Activated CD8-positive, alpha-beta T cell treated with anti-CD3 and anti-CD28 coated beads for 36 hours (primary cell): Measurements from ENCODE around the gene TCF4. TPM values are rescaled to one million over a fixed set of nuclear protein-coding genes. Genes with fewer than 3 reads are reported as not detected.

Experiments
- ATAC-seq: fragments of 200-7000 bp; cut with Tn5 transposase; one replicate; pipeline ENCODE4 v1.10.0; 2021; ENCODE audit warnings: mild to moderate bottlenecking, moderate library complexity
- CTCF ChIA-PET: fragments of 350-600 bp; sonication (Branson Sonifier 250); formaldehyde crosslinking; loops from one replicate; lab custom pipeline; 2021; ENCODE audit warnings: antibody characterized with exemption; lab: Charles Lee
- POLR2A ChIA-PET: fragments of 350-600 bp; sonication (Branson Sonifier 250); formaldehyde crosslinking; loops from one replicate; lab custom pipeline; 2021; ENCODE audit warnings: antibody characterized with exemption; lab: Charles Lee
- DNase-seq: peaks from one replicate; pipeline ENCODE4 v3.0.0-alpha.2; 2020
- H3K27ac Mint-ChIP-seq: one replicate; pipeline ENCODE4 v1.8.0; 2021; ENCODE audit warnings: mild to moderate bottlenecking, mixed read lengths
- H3K27me3 Mint-ChIP-seq: one replicate; pipeline ENCODE4 v1.8.0; 2021; ENCODE audit warnings: mixed read lengths
- H3K36me3 Mint-ChIP-seq: one replicate; pipeline ENCODE4 v1.8.0; 2021; ENCODE audit warnings: low read depth, mixed read lengths
- H3K4me1 Mint-ChIP-seq: one replicate; pipeline ENCODE4 v1.8.0; 2021; ENCODE audit warnings: low read depth, mixed read lengths
- H3K4me3 Mint-ChIP-seq: one replicate; pipeline ENCODE4 v1.8.0; 2021; ENCODE audit warnings: mild to moderate bottlenecking, moderate library complexity, mixed read lengths
- H3K9me3 Mint-ChIP-seq: one replicate; pipeline ENCODE4 v1.8.0; 2021; ENCODE audit warnings: mixed read lengths
- intact Hi-C: fragments of 100-400 bp; cut with micrococcal nuclease; formaldehyde crosslinking; loops from one replicate; pipeline ENCODE4 v1.10.0; 2022
- total RNA-seq, 2 experiments: library from RNA; stranded (reverse); gene quantifications; one replicate each; pipeline ENCODE4 v1.2.3, GENCODE V29; 2021
- TF ChIP-seq, protein P1 (sequence below): fragments of 200-600 bp; IDR thresholded peaks from one replicate; pipeline ENCODE4 v1.8.0; 2022; ENCODE audit warnings: antibody characterized with exemption, mild to moderate bottlenecking

TCF4 gene
- total RNA-seq, 2 experiments from 2014 or later, result 1.2 to 1.4 TPM

DNA sequence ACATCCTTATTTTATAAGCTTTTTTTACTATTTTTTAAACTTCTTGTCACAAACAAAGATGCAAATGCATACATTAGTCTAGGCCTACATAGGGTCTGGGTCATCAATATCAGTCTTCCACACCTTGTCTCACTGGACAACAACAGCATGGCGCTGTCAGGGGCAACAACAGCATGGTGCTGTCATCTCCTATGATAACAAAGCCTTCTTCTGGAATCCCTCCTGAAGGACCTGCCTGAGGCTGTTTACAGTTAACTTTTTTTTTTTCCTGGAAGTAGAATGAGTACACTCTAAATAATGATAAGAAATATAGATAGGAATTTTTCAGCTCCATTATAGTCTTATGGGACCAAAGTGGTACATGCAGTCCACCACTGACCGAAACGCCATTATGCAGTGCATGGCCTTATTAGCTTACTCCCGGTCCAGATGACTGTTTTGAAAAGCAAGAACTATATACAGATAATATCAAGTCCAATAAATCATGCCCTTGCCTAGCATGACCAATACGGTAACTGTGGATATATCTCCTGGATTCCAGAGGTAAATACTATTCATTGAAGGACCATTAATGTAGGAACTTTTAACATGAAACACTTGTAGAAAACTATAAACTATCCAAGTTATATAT, 38.4 kb downstream of the TCF4 start:
- CTCF ChIA-PET, result interaction anchor here (0.7 kb wide), 1 partner anchor 8 kb away, joined by 5 read pairs; no protein-coding TSS in a partner anchor

DNA sequence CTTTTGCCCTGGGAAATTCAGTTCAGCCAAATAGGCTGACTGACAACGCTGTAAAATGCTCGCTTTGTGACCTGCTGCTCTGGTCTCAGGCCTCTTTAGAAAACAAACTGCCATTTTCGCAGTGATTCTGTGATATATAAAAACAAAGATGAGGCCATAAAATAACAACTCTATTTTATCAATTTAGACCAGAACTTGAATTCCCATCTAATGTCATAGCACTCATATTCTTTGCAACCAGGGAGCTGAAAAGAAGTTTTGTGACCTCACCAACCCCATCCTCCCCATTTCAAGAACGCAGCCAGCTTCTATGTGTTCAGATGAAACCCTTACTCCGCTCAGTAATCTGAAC, 40.3 kb downstream of the TCF4 start:
- no peaks in the 10 kb centered on the region for H3K9me3 Mint-ChIP-seq
- ChIA-PET CTCF (no interaction called here), POLR2A (no interaction called here)
- ATAC-seq (no peak), DNase-seq (no peak)
- H3K36me3 Mint-ChIP-seq, result no peaks in the 10 kb centered on the region
- intact Hi-C loops, result no loop called here
- H3K4me1 Mint-ChIP-seq, result no peaks in the 10 kb centered on the region
- H3K27ac Mint-ChIP-seq, result no peak overlapping the region
- TF ChIP-seq, protein P1, sequence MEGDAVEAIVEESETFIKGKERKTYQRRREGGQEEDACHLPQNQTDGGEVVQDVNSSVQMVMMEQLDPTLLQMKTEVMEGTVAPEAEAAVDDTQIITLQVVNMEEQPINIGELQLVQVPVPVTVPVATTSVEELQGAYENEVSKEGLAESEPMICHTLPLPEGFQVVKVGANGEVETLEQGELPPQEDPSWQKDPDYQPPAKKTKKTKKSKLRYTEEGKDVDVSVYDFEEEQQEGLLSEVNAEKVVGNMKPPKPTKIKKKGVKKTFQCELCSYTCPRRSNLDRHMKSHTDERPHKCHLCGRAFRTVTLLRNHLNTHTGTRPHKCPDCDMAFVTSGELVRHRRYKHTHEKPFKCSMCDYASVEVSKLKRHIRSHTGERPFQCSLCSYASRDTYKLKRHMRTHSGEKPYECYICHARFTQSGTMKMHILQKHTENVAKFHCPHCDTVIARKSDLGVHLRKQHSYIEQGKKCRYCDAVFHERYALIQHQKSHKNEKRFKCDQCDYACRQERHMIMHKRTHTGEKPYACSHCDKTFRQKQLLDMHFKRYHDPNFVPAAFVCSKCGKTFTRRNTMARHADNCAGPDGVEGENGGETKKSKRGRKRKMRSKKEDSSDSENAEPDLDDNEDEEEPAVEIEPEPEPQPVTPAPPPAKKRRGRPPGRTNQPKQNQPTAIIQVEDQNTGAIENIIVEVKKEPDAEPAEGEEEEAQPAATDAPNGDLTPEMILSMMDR, result no peak
- no peak overlapping the region for H3K4me3 Mint-ChIP-seq
- no peaks in the 10 kb centered on the region for H3K27me3 Mint-ChIP-seq

More for the DNA sequence above, 38.4 kb downstream of the TCF4 start:
- Mint-ChIP-seq H3K9me3 (no peaks in the 10 kb centered on the region), H3K36me3 (no peaks in the 10 kb centered on the region), H3K4me3 (no peak overlapping the region), H3K27ac (no peak overlapping the region), H3K4me1 (no peaks in the 10 kb centered on the region), H3K27me3 (no peaks in the 10 kb centered on the region)
- no peak for ATAC-seq
- POLR2A ChIA-PET, result no interaction called here
- intact Hi-C loops, result no loop called here
- DNase-seq, result no peak
- TF ChIP-seq, protein P1, result no peak

DNA sequence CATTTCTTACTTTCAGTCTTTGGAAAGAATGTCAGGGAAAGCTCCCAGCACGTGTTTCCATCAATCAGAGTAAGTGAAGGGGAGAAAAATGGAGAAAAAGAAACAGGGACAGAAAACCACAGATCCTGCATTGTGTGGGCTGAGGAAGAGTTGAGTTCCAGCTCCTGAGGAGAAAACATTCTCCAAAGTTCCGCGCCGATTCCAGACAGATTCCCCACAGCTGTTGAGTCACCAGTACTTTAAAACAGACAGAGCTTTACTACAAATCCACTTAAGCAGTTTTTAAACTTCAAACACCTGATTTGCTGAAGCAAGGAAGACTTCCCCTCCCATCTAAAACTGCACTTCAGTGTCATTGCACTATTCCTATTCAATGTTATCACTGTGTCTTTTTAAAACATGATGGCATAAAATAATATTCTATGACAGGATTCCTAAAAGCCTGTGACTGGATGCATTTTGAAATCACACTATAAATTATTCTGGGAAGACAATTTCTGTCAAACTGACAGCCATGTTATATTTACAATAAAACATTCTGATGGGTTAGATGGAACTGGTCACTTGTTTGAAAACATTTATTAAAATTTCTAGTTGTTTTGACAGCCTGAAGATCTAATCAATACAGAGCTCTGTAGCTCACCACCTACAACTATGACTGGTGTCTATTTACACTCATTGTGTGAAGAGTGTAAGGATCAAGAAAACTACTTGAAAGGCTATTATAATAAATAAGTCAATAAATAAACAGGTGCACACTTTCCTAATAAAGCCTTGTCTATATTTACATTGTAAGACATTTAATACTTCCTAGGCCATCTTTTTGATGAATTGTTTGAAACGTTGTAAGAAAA, 40.9 kb downstream of the TCF4 start:
- Mint-ChIP-seq H3K4me3 (no peak overlapping the region), H3K27ac (no peak overlapping the region), H3K27me3 (no peaks in the 10 kb centered on the region), H3K9me3 (no peaks in the 10 kb centered on the region), H3K36me3 (no peaks in the 10 kb centered on the region), H3K4me1 (no peaks in the 10 kb centered on the region)
- ChIA-PET POLR2A (no interaction called here), CTCF (interaction anchor here (0.8 kb wide), 1 partner anchor 132 kb away, joined by 3 read pairs; no protein-coding TSS in a partner anchor)
- no peak for ATAC-seq
- DNase-seq, result no peak
- TF ChIP-seq, protein P1, result no peak
- intact Hi-C loops, result no loop called here

DNA sequence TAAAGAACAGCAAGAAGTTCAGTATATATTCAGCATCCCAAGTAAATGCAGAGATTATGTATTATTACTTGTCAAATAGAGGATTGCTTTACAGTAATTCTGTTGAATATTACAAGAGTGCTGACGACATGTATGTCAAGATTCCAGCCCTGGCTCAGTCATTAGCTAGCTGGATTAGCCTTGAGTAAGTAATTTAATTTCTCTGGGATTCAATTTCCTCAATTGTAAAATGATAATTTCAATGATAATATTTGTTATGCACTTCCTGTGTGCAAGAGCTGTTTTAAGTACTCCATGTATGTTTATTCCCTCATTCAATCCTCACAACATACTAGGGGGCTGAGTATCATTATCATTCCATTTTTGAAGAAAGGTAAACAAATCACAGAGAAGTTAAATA, 44.0 kb downstream of the TCF4 start:
- intact Hi-C loops, result no loop called here
- no peak for ATAC-seq
- no peak overlapping the region for H3K27ac Mint-ChIP-seq
- POLR2A ChIA-PET, result no interaction called here
- CTCF ChIA-PET, result interaction anchor here (0.7 kb wide), 1 partner anchor 174 kb away, joined by 3 read pairs; no protein-coding TSS in a partner anchor
- H3K27me3 Mint-ChIP-seq, result no peaks in the 10 kb centered on the region
- H3K9me3 Mint-ChIP-seq, result no peaks in the 10 kb centered on the region
- TF ChIP-seq, protein P1, result no peak
- H3K36me3 Mint-ChIP-seq, result no peaks in the 10 kb centered on the region
- no peak overlapping the region for H3K4me3 Mint-ChIP-seq
- DNase-seq, result no peak
- H3K4me1 Mint-ChIP-seq, result no peaks in the 10 kb centered on the region

DNA sequence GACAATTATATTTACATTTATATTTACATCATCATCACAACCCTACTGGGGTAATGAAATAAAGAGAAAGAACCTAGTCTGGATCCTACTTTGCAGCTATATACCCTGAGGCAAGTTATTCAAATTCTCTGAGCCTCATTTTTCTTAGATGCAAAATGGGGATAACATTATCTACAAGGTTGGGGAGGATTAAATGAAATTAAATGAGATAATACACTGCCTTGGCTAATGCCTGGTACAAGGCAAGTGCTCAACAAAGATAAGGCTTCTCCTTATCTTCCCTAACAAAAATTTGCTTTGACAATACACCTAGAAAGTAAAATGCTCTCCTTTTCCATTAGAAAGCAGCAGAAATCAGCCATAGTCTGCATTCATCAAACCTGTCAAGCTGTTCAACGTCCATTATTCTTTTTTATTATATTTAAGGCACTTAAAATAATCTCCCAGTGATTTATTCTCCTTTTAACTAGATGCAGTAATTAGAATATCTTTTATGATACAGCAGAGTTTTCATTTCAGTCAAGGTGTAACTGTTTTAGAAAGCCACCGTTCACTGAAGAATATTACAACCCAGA, 44.8 kb downstream of the TCF4 start:
- TF ChIP-seq, protein P1, result no peak
- Mint-ChIP-seq H3K27me3 (no peaks in the 10 kb centered on the region), H3K4me3 (no peak overlapping the region), H3K4me1 (no peaks in the 10 kb centered on the region), H3K36me3 (no peaks in the 10 kb centered on the region), H3K27ac (no peak overlapping the region), H3K9me3 (no peaks in the 10 kb centered on the region)
- POLR2A ChIA-PET, result no interaction called here
- intact Hi-C loops, result no loop called here
- ATAC-seq (no peak), DNase-seq (no peak)
- CTCF ChIA-PET, result interaction anchor here (0.7 kb wide), 1 partner anchor 173 kb away, joined by 3 read pairs; no protein-coding TSS in a partner anchor
